ENCODE data around the gene PSD. TPM values are rescaled to one million over a fixed set of nuclear protein-coding genes. Genes with fewer than 3 reads are reported as not detected.

The PSD gene
- total and polyA plus RNA-seq, 10 of the 15 experiments (the other 5 are each of a cell fraction or from before 2014, with no cell fraction given), result 0.11 to 2.0 (median 0.49) TPM; not detected in 2

GRCh38 chr10:102375867-102376266 is 42.7 kb downstream of the PSD start:
- POLR2A ChIA-PET, result no interaction called here
- FAIRE-seq, result no peak
- Histone ChIP-seq H3K4me1 (ENCODE audit: control insufficient read depth, insufficient read depth, low read length) (no peaks in the 10 kb centered on the region), H3K79me2 (ENCODE audit: control insufficient read depth, insufficient read depth, low read length) (no peaks in the 10 kb centered on the region), H3K4me3 (no peak overlapping the region), H3K9ac (ENCODE audit: control insufficient read depth, insufficient read depth, low read length) (no peak overlapping the region), H2AFZ (ENCODE audit: control insufficient read depth, low read depth, low read length) (no peak overlapping the region), H3K27me3 (replicated peaks in 1 of 2; ENCODE audit: control insufficient read depth in 2 of 2, insufficient read depth in 2 of 2, low read length in 1 of 2) (no peaks in the 10 kb centered on the region), H3K9me3 (replicated peaks; ENCODE audit: control insufficient read depth, insufficient read depth, low read length) (no peaks in the 10 kb centered on the region; the same call in 2 of the 3 replicates), H3K27ac (ENCODE audit: control insufficient read depth, insufficient read depth) (no peak overlapping the region), H4K20me1 (ENCODE audit: control insufficient read depth, insufficient read depth) (no peaks in the 10 kb centered on the region; the same call in 1 of the 2 replicates), H3K4me2 (ENCODE audit: control insufficient read depth, insufficient read depth) (no peak overlapping the region), H3K36me3 (ENCODE audit: control insufficient read depth in 2 of 2, insufficient read depth in 2 of 2, low read length in 1 of 2) (peaks cover 17 to 19% of the 10 kb centered on the region in 2 experiments)
- DNase-seq (ENCODE audit: low read depth, low spot score), result no peak
- RAD21 ChIA-PET (ENCODE audit: unreplicated experiment), result no interaction called here
- ATAC-seq, result peak; percentile 49; the same call in 2 of the 3 replicates
- no TSS peak for BruUV-seq (replicated peaks)
- SMC1A ChIA-PET (ENCODE audit: uncharacterized antibody, unreplicated experiment), result no interaction called here
- CTCF ChIA-PET, result interaction anchor here (1.0 to 2.8 kb wide), 2 partner anchors 23 to 75 kb away, joined by 3 to 17 read pairs; partner anchors contain the start of gene C10orf95
- intact Hi-C loops (cut with micrococcal nuclease; ENCODE audit: unreplicated experiment) (no loop called here), in situ Hi-C loops (cut with MboI) (no loop called here)
- 95% methylated on average over 2 of the region's 2 CpGs for WGBS (ENCODE audit: insufficient coverage, insufficient replicate concordance, low lambda C conversion rate, missing lambda C conversion rate)
- TF ChIP-seq LARP7 (IDR thresholded peaks at IDR 0.05) (no peak), SKIL (IDR thresholded peaks at IDR 0.05; ENCODE audit: low read depth, poor library complexity, severe bottlenecking) (no peak), SREBF1 (IDR thresholded peaks at IDR 0.05; ENCODE audit: low read length) (no peak), JUND (IDR thresholded peaks at IDR 0.05; ENCODE audit: low read depth, low read length) (no peak), ZNF592 (IDR thresholded peaks at IDR 0.05) (no peak), CBFB (IDR thresholded peaks at IDR 0.05; ENCODE audit: low read depth) (no peak), IKZF2 (IDR thresholded peaks at IDR 0.05) (no peak), SMAD1 (IDR thresholded peaks at IDR 0.05; ENCODE audit: low read depth, partially characterized antibody) (no peak), BHLHE40 (IDR thresholded peaks at IDR 0.05; ENCODE audit: borderline replicate concordance in 1 of 2, low read depth in 2 of 2, low read length in 1 of 2) (no peak), IRF4 (IDR thresholded peaks at IDR 0.05; ENCODE audit: low read depth, low read length) (no peak)

All from GM12878 (cell line).